NT2/D1 (cell line): ENCODE data around the gene MPPED1.

Experiments used
- SUZ12 ChIP-seq: IDR thresholded peaks from 2 replicates; pipeline ENCODE4 v1.6.1; 2011; ENCODE audit not compliant: insufficient read length, insufficient read depth; ENCODE audit errors: extremely low read depth
- YY1 ChIP-seq: IDR thresholded peaks from 2 replicates; pipeline ENCODE4 v1.6.1; 2011; ENCODE audit not compliant: insufficient read length, insufficient read depth
- ZNF274 ChIP-seq: IDR thresholded peaks from 2 replicates; pipeline ENCODE4 v1.6.1; 2011; ENCODE audit warnings: mild to moderate bottlenecking, low read depth, low read length

DNA sequence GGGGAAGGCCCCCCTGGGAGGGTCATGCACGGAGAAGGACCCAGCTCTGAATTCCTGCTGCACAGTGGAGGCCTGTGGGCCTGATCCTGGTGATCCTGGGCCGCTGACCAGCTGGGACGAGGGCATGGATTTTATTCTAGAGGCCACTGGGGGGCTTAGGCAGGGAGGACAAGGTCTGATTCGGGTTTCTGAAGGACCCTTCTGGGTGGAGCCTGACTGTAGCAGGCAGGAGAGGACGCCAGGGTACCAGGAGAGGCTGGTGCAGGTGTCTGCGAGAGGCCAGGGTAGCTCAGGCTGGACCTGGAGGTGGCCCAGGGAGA lies 31.3 kb downstream of the MPPED1 start:
- TF ChIP-seq ZNF274, result no peak
- TF ChIP-seq SUZ12, result no peak
- TF ChIP-seq YY1, result no peak
